Activated CD8-positive, alpha-beta memory T cell treated with anti-CD3 and anti-CD28 coated beads, Interleukin-2, amount 50 U/mL, for 1 hour (primary cell): Measurements from ENCODE around the gene ARPC5.

Experiments
- DNase-seq: peaks from one replicate; pipeline ENCODE4 v3.0.0-alpha.2; 2020; ENCODE audit errors: extremely low read depth

The ARPC5 gene

GRCh38 chr1:183586455-183586854 is 49.1 kb downstream of the ARPC5 start:
- DNase-seq, result no peak

- DNase-seq, result no peak
Observed at GRCh38 chr1:183585038-183585437, 50.5 kb downstream of the ARPC5 start.

GRCh38 chr1:183584147-183584546 is 51.4 kb downstream of the ARPC5 start:
- DNase-seq, result no peak

GRCh38 chr1:183583466-183583865 is 52.1 kb downstream of the ARPC5 start:
- no peak for DNase-seq

- DNase-seq, result no peak
Observed at GRCh38 chr1:183582021-183582713, 53.4 kb downstream of the ARPC5 start.

GRCh38 chr1:183580281-183580682 is 55.3 kb downstream of the ARPC5 start:
- DNase-seq, result no peak

GRCh38 chr1:183578856-183579255 is 56.7 kb downstream of the ARPC5 start:
- DNase-seq, result no peak

- no peak for DNase-seq
Observed at GRCh38 chr1:183577897-183578465, 57.6 kb downstream of the ARPC5 start.

- DNase-seq, result no peak
Observed at GRCh38 chr1:183576537-183576936, 59.0 kb downstream of the ARPC5 start.

- DNase-seq, result no peak
Observed at GRCh38 chr1:183575606-183576005, 60.0 kb downstream of the ARPC5 start.

- DNase-seq, result no peak
Observed at GRCh38 chr1:183572721-183573120, 62.9 kb downstream of the ARPC5 start.

- DNase-seq, result no peak
Observed at GRCh38 chr1:183571678-183572268, 63.8 kb downstream of the ARPC5 start.
